CD4-positive, CD25-positive, alpha-beta regulatory T cell (primary cell): Measurements from ENCODE around the gene PRPF4. TPM values are rescaled to one million over a fixed set of nuclear protein-coding genes. Genes with fewer than 3 reads are reported as not detected.

Source experiments
- ATAC-seq, 2 donors: fragments of 150-1000 bp; cut with Tn5 transposase; one replicate each; pipeline ENCODE4 v1.10.0; 2021; ENCODE audit warnings: low read depth in 2 of 2, moderate number of reproducible peaks in 2 of 2, moderate library complexity in 1 of 2
- DNase-seq, 3 donors: peaks; one replicate each; pipeline versions ENCODE4 v3.0.0 to v3.0.0-alpha.2; 2012 to 2022; ENCODE audit warnings: mixed read lengths in 1 of 3
- H3K27ac ChIP-seq: one replicate; pipeline ENCODE4 v1.7.0; 2013; ENCODE audit warnings: mild to moderate bottlenecking, low read length; ENCODE audit not compliant: insufficient read depth, poor library complexity, severe bottlenecking
- H3K27me3 ChIP-seq: one replicate; pipeline ENCODE4 v1.7.0; 2013; ENCODE audit warnings: low read length; ENCODE audit not compliant: control insufficient read depth, insufficient read depth
- H3K36me3 ChIP-seq: one replicate; pipeline ENCODE4 v1.7.0; 2013; ENCODE audit warnings: mild to moderate bottlenecking, low read length, moderate library complexity; ENCODE audit not compliant: control insufficient read depth, insufficient read depth
- H3K4me1 ChIP-seq: 2 replicates; pipeline ENCODE4 v1.7.0; 2013; ENCODE audit warnings: mild to moderate bottlenecking, low read length; ENCODE audit not compliant: insufficient read depth, control insufficient read depth, poor library complexity, severe bottlenecking
- H3K4me3 ChIP-seq: one replicate; pipeline ENCODE4 v1.7.0; 2013; ENCODE audit warnings: low read depth, mild to moderate bottlenecking, low read length, moderate library complexity
- H3K9me3 ChIP-seq, 2 experiments: 1 replicate in 1 of 2; 2 replicates in 1 of 2; pipeline ENCODE4 v1.7.0; 2013; ENCODE audit warnings: low read length in 2 of 2, mild to moderate bottlenecking in 1 of 2, moderate library complexity in 1 of 2; ENCODE audit not compliant: control insufficient read depth in 2 of 2
- H3K27ac Mint-ChIP-seq, 3 donors: one replicate each; pipeline ENCODE4 v1.8.0; 2020 to 2022; ENCODE audit warnings: mild to moderate bottlenecking in 3 of 3, mixed read lengths in 3 of 3, moderate library complexity in 2 of 3
- H3K27me3 Mint-ChIP-seq: one replicate; pipeline ENCODE4 v1.8.0; 2022; ENCODE audit warnings: mild to moderate bottlenecking, mixed read lengths
- H3K36me3 Mint-ChIP-seq: one replicate; pipeline ENCODE4 v1.8.0; 2020; ENCODE audit warnings: mixed read lengths
- H3K4me1 Mint-ChIP-seq, 4 donors: one replicate each; pipeline ENCODE4 v1.8.0; 2020 to 2022; ENCODE audit warnings: mixed read lengths in 4 of 4, mild to moderate bottlenecking in 1 of 4
- H3K4me3 Mint-ChIP-seq, 4 donors: one replicate each; pipeline ENCODE4 v1.8.0; 2020 to 2022; ENCODE audit warnings: mild to moderate bottlenecking in 4 of 4, mixed read lengths in 4 of 4, moderate library complexity in 3 of 4
- H3K9me3 Mint-ChIP-seq, 7 donors: one replicate each; pipeline ENCODE4 v1.8.0; 2020 to 2022; ENCODE audit warnings: mixed read lengths in 7 of 7, mild to moderate bottlenecking in 3 of 7, moderate library complexity in 2 of 7
- polyA plus RNA-seq, 4 donors: library from polyadenylated mRNA; unstranded; fragments of 300-500 nt; fragmentation: Illumina TruSeq; gene quantifications; one replicate each; pipeline ENCODE4 v1.2.3, GENCODE V29; 2021
- total RNA-seq: library from RNA; stranded (reverse); gene quantifications from one replicate; pipeline ENCODE4 v1.2.3, GENCODE V29; 2022

PRPF4 gene
- total and polyA plus RNA-seq, 5 donors from 2014 or later: 18.4 to 25.7 (median 22.9) TPM

DNA sequence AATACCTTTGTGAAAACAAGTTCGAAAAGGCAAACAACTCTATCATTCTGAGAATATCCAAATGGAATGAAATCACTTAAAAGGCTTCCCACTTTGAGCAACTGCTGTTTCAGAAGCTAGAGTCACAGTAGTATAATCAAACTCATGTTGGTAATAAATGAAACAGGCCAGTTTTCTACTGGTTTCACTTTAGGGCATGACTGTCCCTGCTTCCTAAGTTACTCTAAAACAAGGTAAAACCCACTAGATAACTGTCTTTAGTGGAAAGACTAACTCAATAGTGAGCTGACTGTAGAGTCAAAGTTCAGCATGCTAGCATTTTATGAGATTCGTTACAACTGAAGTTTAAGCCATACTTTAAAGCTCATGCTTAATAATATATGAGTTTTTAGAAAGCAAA is 6.1 kb upstream of the PRPF4 start:
- H3K4me3 Mint-ChIP-seq: peak overlapping the region in 1 of 4 donors; percentile 21
- no peak for ATAC-seq
- Histone ChIP-seq H3K36me3 (peaks cover 67% of the 10 kb centered on the region), H3K9me3 (no peaks in the 10 kb centered on the region), H3K27me3 (no peaks in the 10 kb centered on the region), H3K4me1 (peaks cover 5% of the 10 kb centered on the region), H3K27ac (no peak overlapping the region), H3K4me3 (no peak overlapping the region)
- H3K9me3 Mint-ChIP-seq: no peaks in the 10 kb centered on the region
- peaks cover 14 to 28% (median 21%) of the 10 kb centered on the region in 4 donors for H3K4me1 Mint-ChIP-seq
- H3K27ac Mint-ChIP-seq: no peak overlapping the region
- peak in 1 of 3 donors; percentile 8 for DNase-seq
- H3K27me3 Mint-ChIP-seq: no peaks in the 10 kb centered on the region
- peaks cover 40% of the 10 kb centered on the region for H3K36me3 Mint-ChIP-seq

DNA sequence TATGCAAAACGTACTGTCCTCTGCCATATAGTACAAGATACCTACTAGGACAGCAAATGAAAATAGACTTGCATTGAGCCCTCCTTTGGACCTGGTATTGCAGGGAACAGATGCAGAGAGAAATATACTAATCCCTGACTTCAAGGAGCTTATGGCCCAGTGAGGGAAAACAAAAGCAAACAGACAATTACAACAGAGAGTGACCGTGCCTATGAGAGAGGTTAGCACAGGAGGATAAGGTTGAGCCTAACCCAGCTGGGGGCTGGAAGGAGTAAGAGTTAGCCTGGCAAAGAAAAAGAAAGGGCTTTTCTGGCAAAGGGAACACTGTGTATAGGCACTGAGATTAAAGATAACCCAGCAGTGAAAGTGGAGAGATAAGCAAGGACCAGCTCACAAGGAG is 5.6 kb upstream of the PRPF4 start:
- peak overlapping the region in 2 of 3 donors; percentile 8 to 16 for H3K27ac Mint-ChIP-seq
- ATAC-seq (no peak), DNase-seq (no peak)
- peaks cover 14 to 32% (median 22%) of the 10 kb centered on the region in 4 donors for H3K4me1 Mint-ChIP-seq
- H3K9me3 ChIP-seq: no peaks in the 10 kb centered on the region
- no peak overlapping the region for H3K27ac ChIP-seq
- H3K9me3 Mint-ChIP-seq: no peaks in the 10 kb centered on the region
- peaks cover 67% of the 10 kb centered on the region for H3K36me3 ChIP-seq
- H3K27me3 Mint-ChIP-seq: no peaks in the 10 kb centered on the region
- no peaks in the 10 kb centered on the region for H3K27me3 ChIP-seq
- H3K4me1 ChIP-seq: peaks cover 10% of the 10 kb centered on the region
- peaks cover 39% of the 10 kb centered on the region for H3K36me3 Mint-ChIP-seq
- H3K4me3 ChIP-seq: no peak overlapping the region
- H3K4me3 Mint-ChIP-seq: peak overlapping the region in 1 of 4 donors; percentile 21

DNA sequence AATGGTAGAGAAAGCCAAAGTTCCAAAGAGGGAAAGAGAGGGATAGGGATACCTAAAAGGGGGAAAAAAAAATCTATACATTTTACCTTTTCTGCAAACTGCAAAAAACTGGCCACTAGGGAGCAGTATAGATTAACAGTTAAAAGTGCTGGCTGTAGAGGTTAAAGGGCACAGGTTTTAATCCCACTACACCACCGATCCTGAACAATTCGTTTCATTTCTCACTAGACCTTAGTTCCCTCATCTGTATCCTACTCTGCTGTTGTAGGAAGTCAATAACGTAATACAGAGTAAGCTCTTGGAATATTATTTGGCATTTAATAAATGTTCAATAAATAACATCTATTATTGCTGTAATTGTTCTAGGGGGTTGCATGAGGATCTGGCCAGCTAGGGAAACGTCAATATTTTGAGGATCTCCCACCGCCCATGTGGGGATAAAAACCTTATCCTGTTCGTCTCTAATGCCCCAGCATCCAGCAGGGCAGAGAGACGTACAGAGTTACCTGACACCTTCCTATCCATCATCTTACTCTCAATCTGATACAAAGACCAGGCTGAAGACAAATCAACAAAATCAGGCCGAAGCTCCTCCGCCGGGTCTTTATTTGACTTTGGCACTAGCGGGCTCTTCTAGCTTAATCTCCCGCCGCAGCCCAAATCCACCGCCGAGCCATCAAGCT is 843 bp upstream of the PRPF4 start:
- H3K36me3 ChIP-seq: peaks cover 56% of the 10 kb centered on the region
- Mint-ChIP-seq H3K4me3 (no peak overlapping the region), H3K27ac (no peak overlapping the region), H3K36me3 (peaks cover 36% of the 10 kb centered on the region), H3K9me3 (no peaks in the 10 kb centered on the region), H3K27me3 (no peaks in the 10 kb centered on the region), H3K4me1 (peaks cover 14 to 43% (median 31%) of the 10 kb centered on the region in 4 donors)
- peak; percentile 32 to 74 (median 69) for DNase-seq
- peak overlapping the region; percentile 92 for H3K4me3 ChIP-seq
- peak; percentile 3 to 14 for ATAC-seq
- peaks cover 30% of the 10 kb centered on the region for H3K4me1 ChIP-seq
- H3K27me3 ChIP-seq: no peaks in the 10 kb centered on the region
- H3K9me3 ChIP-seq: no peaks in the 10 kb centered on the region
- peak overlapping the region; percentile 95 for H3K27ac ChIP-seq

DNA sequence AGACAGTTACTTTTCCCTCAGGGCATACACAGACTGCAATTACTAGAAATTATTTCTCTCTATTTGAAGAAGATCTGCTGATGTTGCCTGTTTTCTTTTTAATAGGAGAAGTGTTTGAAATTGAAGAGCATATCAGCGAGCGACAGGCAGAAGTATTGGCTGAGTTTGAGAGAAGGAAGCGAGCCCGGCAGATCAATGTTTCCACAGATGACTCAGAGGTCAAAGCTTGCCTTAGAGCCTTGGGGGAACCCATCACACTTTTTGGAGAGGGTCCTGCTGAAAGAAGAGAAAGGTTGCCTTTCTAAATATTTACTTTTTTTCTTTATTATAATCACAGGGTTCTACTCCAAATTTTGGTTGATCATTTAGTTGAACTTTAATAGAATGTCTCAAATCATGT is 3.4 kb downstream of the PRPF4 start:
- Histone ChIP-seq H3K27me3 (no peaks in the 10 kb centered on the region), H3K9me3 (no peaks in the 10 kb centered on the region), H3K27ac (no peak overlapping the region), H3K36me3 (peaks cover 56% of the 10 kb centered on the region), H3K4me1 (peaks cover 30% of the 10 kb centered on the region), H3K4me3 (no peak overlapping the region)
- Mint-ChIP-seq H3K4me1 (peaks cover 10 to 41% (median 31%) of the 10 kb centered on the region in 4 donors), H3K4me3 (peak overlapping the region in 2 of 4 donors; percentile 26 to 58), H3K27ac (peak overlapping the region in 1 of 3 donors; percentile 39), H3K27me3 (no peaks in the 10 kb centered on the region), H3K36me3 (peaks cover 47% of the 10 kb centered on the region), H3K9me3 (no peaks in the 10 kb centered on the region)
- ATAC-seq (no peak), DNase-seq (no peak)

DNA sequence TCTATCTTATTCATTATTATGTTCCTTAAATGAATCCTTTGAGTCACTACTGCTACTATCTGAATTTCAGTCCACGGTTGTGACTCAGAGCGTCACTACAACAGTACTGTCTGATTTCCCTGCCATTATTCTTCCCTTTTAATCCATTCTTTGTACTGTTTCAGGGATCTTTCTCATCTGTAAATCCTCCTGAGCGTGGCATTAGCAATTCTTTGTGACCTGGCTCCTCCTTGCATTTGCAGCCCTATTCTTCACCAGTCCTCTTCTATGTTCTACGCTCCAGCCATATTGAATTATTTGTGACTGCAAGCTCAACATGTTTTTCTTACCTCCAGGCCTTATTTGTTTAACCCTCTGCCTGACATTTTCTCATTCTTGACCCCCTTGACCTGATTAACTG is 5.9 kb downstream of the PRPF4 start:
- peak overlapping the region in 1 of 3 donors; percentile 28 for H3K27ac Mint-ChIP-seq
- no peaks in the 10 kb centered on the region for H3K27me3 Mint-ChIP-seq
- H3K4me1 Mint-ChIP-seq: peaks cover 5 to 36% (median 32%) of the 10 kb centered on the region in 4 donors
- no peak for ATAC-seq
- H3K36me3 ChIP-seq: peaks cover 77% of the 10 kb centered on the region
- H3K4me3 Mint-ChIP-seq: peak overlapping the region in 1 of 4 donors; percentile 56
- no peaks in the 10 kb centered on the region for H3K27me3 ChIP-seq
- peaks cover 12% of the 10 kb centered on the region for H3K4me1 ChIP-seq
- H3K9me3 Mint-ChIP-seq: no peaks in the 10 kb centered on the region
- H3K4me3 ChIP-seq: no peak overlapping the region
- H3K36me3 Mint-ChIP-seq: peaks cover 57% of the 10 kb centered on the region
- no peak overlapping the region for H3K27ac ChIP-seq
- DNase-seq: no peak
- H3K9me3 ChIP-seq: no peaks in the 10 kb centered on the region

DNA sequence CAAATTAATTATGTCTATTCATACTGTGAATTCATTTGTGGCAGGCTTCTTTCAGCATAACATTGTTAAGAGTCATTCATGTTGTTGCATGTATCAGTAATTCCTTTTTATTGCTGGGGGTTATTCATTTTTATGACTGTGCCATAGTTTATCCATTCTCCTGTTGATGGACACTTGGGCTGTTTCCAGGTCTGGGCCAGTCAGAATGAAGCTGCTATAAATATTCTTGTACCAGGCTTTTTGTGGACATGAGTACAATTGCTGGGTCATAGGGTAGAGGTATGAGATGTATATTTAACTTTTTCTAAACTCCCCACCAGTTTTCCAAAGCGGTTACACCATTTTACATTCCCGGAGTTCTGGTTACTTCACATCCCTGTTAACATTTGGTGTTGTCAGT is 13.6 kb downstream of the PRPF4 start:
- no peak for DNase-seq
- Histone ChIP-seq H3K36me3 (peaks cover 85% of the 10 kb centered on the region), H3K27me3 (no peaks in the 10 kb centered on the region), H3K4me3 (no peak overlapping the region), H3K4me1 (no peaks in the 10 kb centered on the region), H3K27ac (no peak overlapping the region), H3K9me3 (no peaks in the 10 kb centered on the region)
- Mint-ChIP-seq H3K27ac (no peak overlapping the region), H3K4me3 (no peak overlapping the region), H3K27me3 (no peaks in the 10 kb centered on the region), H3K36me3 (peaks cover 53% of the 10 kb centered on the region), H3K9me3 (no peaks in the 10 kb centered on the region), H3K4me1 (peaks cover 0 to 12% (median 0%) of the 10 kb centered on the region in 4 donors)
- no peak for ATAC-seq

DNA sequence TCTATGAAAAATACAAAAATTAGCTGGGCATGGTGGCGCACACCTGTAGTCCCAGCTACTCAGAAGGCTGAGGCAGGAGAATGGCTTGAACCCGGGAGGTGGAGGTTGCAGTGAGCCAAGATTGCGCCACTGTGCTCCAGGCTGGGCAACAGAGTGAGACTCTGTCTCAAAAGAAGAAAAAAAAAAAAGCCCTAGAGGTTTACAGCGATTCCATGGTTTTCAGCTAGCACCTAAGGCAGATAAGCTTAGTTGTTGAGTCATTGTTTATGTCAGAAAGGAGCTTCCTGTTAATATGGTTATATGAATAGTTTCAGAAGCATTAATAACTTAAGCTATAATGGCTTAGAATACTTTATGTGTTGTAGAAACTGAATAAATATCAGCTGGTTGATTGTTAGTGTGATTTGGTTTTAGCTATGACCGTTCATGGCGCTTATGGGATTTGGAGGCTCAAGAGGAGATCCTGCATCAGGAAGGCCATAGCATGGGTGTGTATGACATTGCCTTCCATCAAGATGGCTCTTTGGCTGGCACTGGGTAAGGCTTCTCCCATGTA is 14.7 kb downstream of the PRPF4 start:
- H3K27me3 Mint-ChIP-seq: no peaks in the 10 kb centered on the region
- peaks cover 0 to 6% (median 0%) of the 10 kb centered on the region in 4 donors for H3K4me1 Mint-ChIP-seq
- H3K4me3 Mint-ChIP-seq: no peak overlapping the region
- DNase-seq: no peak
- Histone ChIP-seq H3K27ac (no peak overlapping the region), H3K4me1 (no peaks in the 10 kb centered on the region), H3K36me3 (peaks cover 75% of the 10 kb centered on the region), H3K9me3 (no peaks in the 10 kb centered on the region), H3K27me3 (no peaks in the 10 kb centered on the region), H3K4me3 (no peak overlapping the region)
- H3K27ac Mint-ChIP-seq: peak overlapping the region in 1 of 3 donors; percentile 76
- ATAC-seq: no peak
- no peaks in the 10 kb centered on the region for H3K9me3 Mint-ChIP-seq
- peaks cover 44% of the 10 kb centered on the region for H3K36me3 Mint-ChIP-seq
